CD14-positive monocyte (primary cell): ENCODE results near the gene MAP7D1. TPM values are rescaled to one million over a fixed set of nuclear protein-coding genes. Genes with fewer than 3 reads are reported as not detected.
A peak's percentile ranks its signal among the peaks of the same experiment; 100 is the strongest.

Experiments used
- DNase-seq, 3 donors: peaks; one replicate each; pipeline ENCODE4 v3.0.0-alpha.2; 2011 to 2022
- H2AFZ ChIP-seq: 2 replicates; pipeline ENCODE4 v1.6.0; 2012; ENCODE audit warnings: mild to moderate bottlenecking, low read depth, low read length, inconsistent platforms; ENCODE audit not compliant: insufficient read depth, poor library complexity, severe bottlenecking
- H3K27ac ChIP-seq, 2 donors: 1 replicate in 1 of 2; 2 replicates in 1 of 2; pipeline ENCODE4 v1.5.1; 2012 to 2013; ENCODE audit warnings: low read length in 2 of 2, control low read depth in 1 of 2, inconsistent platforms in 1 of 2, low read depth in 1 of 2, mild to moderate bottlenecking in 1 of 2
- H3K27me3 ChIP-seq, 2 donors: one replicate each; pipeline versions ENCODE4 v1.6.0 to v1.6.1; 2011 to 2013; ENCODE audit warnings: low read length in 2 of 2; ENCODE audit not compliant: control insufficient read depth in 2 of 2, insufficient read depth in 2 of 2
- H3K36me3 ChIP-seq, 2 donors: replicated peaks in 1 of 2; 1 replicate in 1 of 2; 2 replicates in 1 of 2; pipeline versions ENCODE4 v1.5.1 to v1.6.1; 2012 to 2013; ENCODE audit warnings: low read length in 2 of 2, control low read depth in 1 of 2, inconsistent platforms in 1 of 2, mild to moderate bottlenecking in 1 of 2; ENCODE audit not compliant: insufficient read depth in 2 of 2, control insufficient read depth in 1 of 2
- H3K4me1 ChIP-seq, 2 donors: 1 replicate in 1 of 2; 2 replicates in 1 of 2; pipeline versions ENCODE4 v1.5.1 to v1.6.1; 2012 to 2013; ENCODE audit warnings: low read length in 2 of 2, control low read depth in 1 of 2, inconsistent platforms in 1 of 2, mild to moderate bottlenecking in 1 of 2, moderate library complexity in 1 of 2; ENCODE audit not compliant: insufficient read depth in 2 of 2, control insufficient read depth in 1 of 2
- H3K4me2 ChIP-seq: replicated peaks from 2 replicates; pipeline ENCODE3; 2012; ENCODE audit warnings: low read length, moderate library complexity, mild to moderate bottlenecking; ENCODE audit not compliant: poor library complexity, severe bottlenecking; ENCODE audit errors: extremely low read depth
- H3K4me3 ChIP-seq, 3 experiments: fragments of 200-600 bp in 1 of 3; sonication (generic) in 1 of 3; replicated peaks in 1 of 3; 1 replicate in 2 of 3; 2 replicates in 1 of 3; pipeline ENCODE4 v1.5.1; 2011 to 2013; ENCODE audit warnings: low read length in 3 of 3, mild to moderate bottlenecking in 3 of 3, control low read depth in 2 of 3, low read depth in 2 of 3, inconsistent platforms in 1 of 3, moderate library complexity in 1 of 3
- H3K79me2 ChIP-seq: 2 replicates; pipeline ENCODE4 v1.6.0; 2012; ENCODE audit warnings: mild to moderate bottlenecking, control low read depth, inconsistent platforms, low read length, moderate library complexity; ENCODE audit not compliant: insufficient read depth
- H3K9ac ChIP-seq: 2 replicates; pipeline ENCODE4 v1.6.0; 2017; ENCODE audit warnings: low read length, mild to moderate bottlenecking; ENCODE audit not compliant: insufficient read depth, poor library complexity, severe bottlenecking
- H3K9me3 ChIP-seq, 2 donors: replicated peaks in 1 of 2; 1 replicate in 1 of 2; 2 replicates in 1 of 2; pipeline versions ENCODE4 v1.5.1 to v1.6.1; 2012 to 2013; ENCODE audit warnings: low read length in 2 of 2, control low read depth in 1 of 2; ENCODE audit not compliant: control insufficient read depth in 1 of 2, insufficient read depth in 1 of 2
- H4K20me1 ChIP-seq: 2 replicates; pipeline ENCODE4 v1.6.0; 2012; ENCODE audit warnings: mild to moderate bottlenecking, low read length, control low read depth, moderate library complexity; ENCODE audit not compliant: insufficient read depth
- H3K27ac Mint-ChIP-seq, 7 donors: one replicate each; pipeline ENCODE4 v1.8.0; 2020; ENCODE audit warnings: mild to moderate bottlenecking in 7 of 7, mixed read lengths in 7 of 7, moderate library complexity in 6 of 7, inconsistent platforms in 2 of 7
- H3K27me3 Mint-ChIP-seq, 3 donors: one replicate each; pipeline ENCODE4 v1.8.0; 2021 to 2022; ENCODE audit warnings: low read depth in 3 of 3, mild to moderate bottlenecking in 3 of 3, mixed read lengths in 3 of 3, moderate library complexity in 3 of 3, inconsistent platforms in 1 of 3
- H3K36me3 Mint-ChIP-seq, 2 donors: one replicate each; pipeline ENCODE4 v1.8.0; 2020; ENCODE audit warnings: mixed read lengths in 2 of 2, inconsistent platforms in 1 of 2, mild to moderate bottlenecking in 1 of 2
- H3K4me1 Mint-ChIP-seq: one replicate; pipeline ENCODE4 v1.8.0; 2020; ENCODE audit warnings: mild to moderate bottlenecking, mixed read lengths
- H3K4me3 Mint-ChIP-seq, 2 donors: one replicate each; pipeline ENCODE4 v1.8.0; 2020; ENCODE audit warnings: mild to moderate bottlenecking in 2 of 2, mixed read lengths in 2 of 2, moderate library complexity in 1 of 2
- H3K9me3 Mint-ChIP-seq, 7 donors: one replicate each; pipeline ENCODE4 v1.8.0; 2020 to 2022; ENCODE audit warnings: mixed read lengths in 7 of 7, mild to moderate bottlenecking in 6 of 7, moderate library complexity in 6 of 7, inconsistent platforms in 2 of 7
- WGBS: methylation state at CpG from one replicate; pipeline ENCODE4 v1.1.5; 2013; ENCODE audit warnings: missing lambda C conversion rate; ENCODE audit not compliant: insufficient coverage; 5-methylcytosine and 5-hydroxymethylcytosine counted together
- intact Hi-C, 2 donors: fragments of 100-400 bp; cut with micrococcal nuclease; formaldehyde crosslinking; loops; one replicate each; pipeline versions ENCODE4 v1.15.0 to v1.15.1; 2023
- polyA plus RNA-seq, 3 donors: library from polyadenylated mRNA; depleted of rRNA in 1 of 3; unstranded in 2 of 3; stranded (reverse) in 1 of 3; fragments of 300-500 nt in 2 of 3; fragments of >200 nt in 1 of 3; fragmentation: Illumina TruSeq in 2 of 3; gene quantifications; 1 replicate in 2 of 3; 2 replicates in 1 of 3; pipeline ENCODE4 v1.2.3, GENCODE V29; 2012 to 2021
- TF ChIP-seq, protein P1 (sequence below): fragments of 200-600 bp; IDR thresholded peaks from one replicate; pipeline ENCODE4 v1.8.0; 2022; ENCODE audit warnings: antibody characterized with exemption, mild to moderate bottlenecking

The MAP7D1 gene
- polyA plus RNA-seq, 3 donors: 12.3 to 153 (median 13.6) TPM

DNA sequence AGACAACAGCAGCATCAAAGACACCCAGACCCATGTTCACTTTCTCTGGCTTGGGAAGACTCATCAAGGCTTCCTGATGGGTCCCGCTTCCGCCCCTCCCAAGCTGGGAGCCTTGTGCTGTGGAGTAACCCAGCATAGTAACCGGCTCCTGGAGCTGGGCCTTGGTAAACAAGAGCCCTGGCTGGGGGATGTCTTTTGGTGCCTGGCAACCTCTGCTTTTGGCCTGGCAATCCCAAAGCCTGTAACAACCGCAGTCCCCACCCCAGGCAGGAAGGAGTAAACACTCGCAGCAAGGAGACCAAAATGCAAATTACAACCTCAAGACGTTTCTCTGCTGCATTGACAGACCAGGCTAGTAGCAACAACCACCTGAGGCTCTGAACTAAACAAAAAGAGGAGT, 51.4 kb downstream of the MAP7D1 start:
- Mint-ChIP-seq H3K4me1 (peaks cover 29% of the 10 kb centered on the region), H3K9me3 (peaks cover 0 to 2% (median 0%) of the 10 kb centered on the region in 7 donors), H3K27me3 (peaks cover 0 to 6% (median 5%) of the 10 kb centered on the region in 3 donors), H3K4me3 (no peak overlapping the region), H3K36me3 (no peaks in the 10 kb centered on the region), H3K27ac (peak overlapping the region in 1 of 7 donors; percentile 42)
- Histone ChIP-seq H4K20me1 (no peaks in the 10 kb centered on the region), H3K4me2 (no peak overlapping the region), H3K4me3 (no peak overlapping the region), H3K36me3 (no peaks in the 10 kb centered on the region), H3K4me1 (peaks cover 31 to 35% of the 10 kb centered on the region in 2 donors), H3K9ac (no peak overlapping the region), H3K27me3 (no peaks in the 10 kb centered on the region), H2AFZ (no peak overlapping the region), H3K27ac (no peak overlapping the region), H3K9me3 (no peaks in the 10 kb centered on the region), H3K79me2 (no peaks in the 10 kb centered on the region)
- TF ChIP-seq, protein P1, sequence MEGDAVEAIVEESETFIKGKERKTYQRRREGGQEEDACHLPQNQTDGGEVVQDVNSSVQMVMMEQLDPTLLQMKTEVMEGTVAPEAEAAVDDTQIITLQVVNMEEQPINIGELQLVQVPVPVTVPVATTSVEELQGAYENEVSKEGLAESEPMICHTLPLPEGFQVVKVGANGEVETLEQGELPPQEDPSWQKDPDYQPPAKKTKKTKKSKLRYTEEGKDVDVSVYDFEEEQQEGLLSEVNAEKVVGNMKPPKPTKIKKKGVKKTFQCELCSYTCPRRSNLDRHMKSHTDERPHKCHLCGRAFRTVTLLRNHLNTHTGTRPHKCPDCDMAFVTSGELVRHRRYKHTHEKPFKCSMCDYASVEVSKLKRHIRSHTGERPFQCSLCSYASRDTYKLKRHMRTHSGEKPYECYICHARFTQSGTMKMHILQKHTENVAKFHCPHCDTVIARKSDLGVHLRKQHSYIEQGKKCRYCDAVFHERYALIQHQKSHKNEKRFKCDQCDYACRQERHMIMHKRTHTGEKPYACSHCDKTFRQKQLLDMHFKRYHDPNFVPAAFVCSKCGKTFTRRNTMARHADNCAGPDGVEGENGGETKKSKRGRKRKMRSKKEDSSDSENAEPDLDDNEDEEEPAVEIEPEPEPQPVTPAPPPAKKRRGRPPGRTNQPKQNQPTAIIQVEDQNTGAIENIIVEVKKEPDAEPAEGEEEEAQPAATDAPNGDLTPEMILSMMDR: no peak
- intact Hi-C loops: no loop called here
- 84% methylated on average over 5 of the region's 6 CpGs for WGBS
- DNase-seq: no peak

DNA sequence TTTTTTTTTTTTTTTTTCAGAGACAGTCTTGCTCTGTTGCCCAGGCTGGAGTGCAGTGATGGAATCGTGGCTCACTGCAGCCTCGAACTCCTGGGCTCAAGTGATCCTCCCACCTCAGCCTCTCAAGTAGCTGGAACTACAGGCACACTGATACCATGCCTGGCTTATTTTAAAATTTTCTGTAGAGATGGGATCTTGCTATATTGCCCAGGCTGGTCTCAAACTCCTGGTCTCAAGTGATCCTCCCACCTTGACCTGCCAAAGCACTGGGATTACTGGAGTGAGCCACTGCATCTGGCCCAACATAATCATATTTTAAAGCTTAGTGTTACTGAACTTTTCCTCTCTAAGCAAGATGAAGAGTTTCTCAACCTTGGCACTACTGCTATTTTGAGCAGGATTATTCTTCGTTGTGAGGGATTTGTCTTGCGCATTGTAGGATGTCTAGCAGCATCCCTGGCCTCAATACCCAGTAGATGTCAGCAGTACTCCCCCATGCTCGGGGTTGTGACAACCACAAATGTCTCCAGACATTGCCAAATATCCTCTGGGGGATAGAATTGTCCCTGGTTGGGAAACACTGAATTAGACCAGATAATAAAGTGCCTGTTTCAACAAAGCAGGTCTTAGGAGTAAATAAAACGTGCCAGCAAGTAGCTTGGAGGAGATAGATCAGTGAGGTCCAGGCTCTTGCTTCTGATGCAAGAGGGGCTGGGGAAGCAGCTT, 53.2 kb downstream of the MAP7D1 start:
- Mint-ChIP-seq H3K4me1 (peaks cover 27% of the 10 kb centered on the region), H3K9me3 (peaks cover 0 to 2% (median 0%) of the 10 kb centered on the region in 7 donors), H3K36me3 (no peaks in the 10 kb centered on the region), H3K27ac (peak overlapping the region; percentile 8 to 86 (median 68)), H3K27me3 (peaks cover 0 to 5% (median 4%) of the 10 kb centered on the region in 3 donors), H3K4me3 (peak overlapping the region in 1 of 2 donors; percentile 11)
- TF ChIP-seq, protein P1: no peak
- peak in 2 of 3 donors; percentile 31 to 45 for DNase-seq
- Histone ChIP-seq H3K27me3 (no peaks in the 10 kb centered on the region), H3K9ac (no peak overlapping the region), H3K27ac (peak overlapping the region in 1 of 2 donors; percentile 47), H3K36me3 (no peaks in the 10 kb centered on the region), H3K4me3 (no peak overlapping the region), H3K9me3 (no peaks in the 10 kb centered on the region), H3K4me1 (peaks cover 25 to 26% of the 10 kb centered on the region in 2 donors), H3K4me2 (peak overlapping the region; percentile 13), H2AFZ (peak overlapping the region; percentile 57), H4K20me1 (no peaks in the 10 kb centered on the region), H3K79me2 (no peaks in the 10 kb centered on the region)
- WGBS: 8% methylated on average over 2 of the region's 6 CpGs
- intact Hi-C loops: no loop called here
